ENCODE measurements around the gene MYO5A. TPM values are rescaled to one million over a fixed set of nuclear protein-coding genes. Genes with fewer than 3 reads are reported as not detected.

MYO5A gene
- total RNA-seq, 1 experiment from 2014 or later, result 21.8 TPM

GRCh38 chr15:52361975-52362494, 166.6 kb downstream of the MYO5A start:
- no peak overlapping the region for H3K18ac ChIP-seq (ENCODE audit: insufficient read length, low read depth, low read length)
- no peak overlapping the region for H3K9ac ChIP-seq (ENCODE audit: extremely low read depth, insufficient read length, low read length)
- WGBS (ENCODE audit: extremely low coverage, insufficient read length, low lambda C conversion rate), result no CpG with 5 or more reads among the region's 4 CpGs
- H4K5ac ChIP-seq (ENCODE audit: insufficient read length, low read depth, low read length), result no peak overlapping the region
- H3T11ph ChIP-seq (ENCODE audit: low read length), result no peak overlapping the region
- no peak overlapping the region for H2BK5ac ChIP-seq (ENCODE audit: insufficient read length, low read length)
- no peak overlapping the region for H2BK120ac ChIP-seq (ENCODE audit: low read depth, low read length, poor library complexity, severe bottlenecking)
- H2BK15ac ChIP-seq (ENCODE audit: low read depth, low read length), result no peak overlapping the region
- H3K79me1 ChIP-seq (ENCODE audit: insufficient read depth, low read depth, low read length, poor library complexity, severe bottlenecking), result no peaks in the 10 kb centered on the region
- no peaks in the 10 kb centered on the region for H3K4me1 ChIP-seq (ENCODE audit: insufficient read depth, low read length)
- H3K56ac ChIP-seq (ENCODE audit: insufficient read length, low read depth, low read length), result no peak overlapping the region
- no peak overlapping the region for H2BK20ac ChIP-seq (ENCODE audit: low read depth, low read length, poor library complexity, severe bottlenecking)
- H3K36me3 Mint-ChIP-seq (ENCODE audit: insufficient read depth in 1 of 3, low read depth in 3 of 3), result peaks cover 1 to 18% (median 16%) of the 10 kb centered on the region in 3 experiments; a peak in 5 of 7 replicates
- H4K20me1 ChIP-seq (ENCODE audit: control insufficient read depth, insufficient read depth, insufficient read length), result no peaks in the 10 kb centered on the region
- no peak overlapping the region for H3K14ac ChIP-seq (ENCODE audit: insufficient read depth, low read length)
- no peaks in the 10 kb centered on the region for H3K79me2 ChIP-seq (ENCODE audit: insufficient read depth, low read length)
- no peak for DNase-seq
- H4K8ac ChIP-seq (replicated peaks; ENCODE audit: insufficient read length, low read depth, low read length), result no peak overlapping the region
- no peaks in the 10 kb centered on the region for H3K9me3 ChIP-seq (ENCODE audit: control insufficient read depth, low read depth, low read length)
- no peaks in the 10 kb centered on the region for H3K23me2 ChIP-seq (ENCODE audit: insufficient read length, low read depth, low read length, poor library complexity, severe bottlenecking)
- H2AK5ac ChIP-seq (ENCODE audit: insufficient read length, low read length), result no peak overlapping the region
- H3K4me1 Mint-ChIP-seq, result peaks cover 9 to 11% of the 10 kb centered on the region in 2 experiments
- no peak overlapping the region for H2BK12ac ChIP-seq (ENCODE audit: insufficient read length, low read depth, low read length)
- H3K27me3 Mint-ChIP-seq (ENCODE audit: low read depth), result no peaks in the 10 kb centered on the region
- H3K23ac ChIP-seq (ENCODE audit: insufficient read length, low read depth, low read length), result no peak overlapping the region
- H3K4me2 ChIP-seq (ENCODE audit: insufficient read depth, insufficient read length, low read length), result no peak overlapping the region
- no peaks in the 10 kb centered on the region for H3K9me3 Mint-ChIP-seq
- H3K4me3 Mint-ChIP-seq, result no peak overlapping the region
- peak overlapping the region in 2 of 3 experiments; percentile 4; a peak in 2 of 7 replicates for H3K27ac Mint-ChIP-seq
- no peak overlapping the region for H2AFZ ChIP-seq (ENCODE audit: low read length)
- H3K27ac ChIP-seq (ENCODE audit: insufficient read length, low read depth, low read length), result no peak overlapping the region
- no peak overlapping the region for H3K4ac ChIP-seq (ENCODE audit: low read depth, low read length)
- H4K91ac ChIP-seq (ENCODE audit: insufficient read length, low read depth, low read length), result no peak overlapping the region
- no peak for TF ChIP-seq CTCF (conservative IDR thresholded peaks at IDR 0.05)
- H3K27me3 ChIP-seq (ENCODE audit: insufficient read depth, low read length), result no peaks in the 10 kb centered on the region
